Measurements from ENCODE around the gene HIVEP2. TPM values are rescaled to one million over a fixed set of nuclear protein-coding genes. Genes with fewer than 3 reads are reported as not detected.

Gene HIVEP2
- total and polyA plus RNA-seq, 2 donors (not counting 3 experiments of a cell fraction or from before 2014, with no cell fraction given) = 1.3 to 4.7 TPM

DNA sequence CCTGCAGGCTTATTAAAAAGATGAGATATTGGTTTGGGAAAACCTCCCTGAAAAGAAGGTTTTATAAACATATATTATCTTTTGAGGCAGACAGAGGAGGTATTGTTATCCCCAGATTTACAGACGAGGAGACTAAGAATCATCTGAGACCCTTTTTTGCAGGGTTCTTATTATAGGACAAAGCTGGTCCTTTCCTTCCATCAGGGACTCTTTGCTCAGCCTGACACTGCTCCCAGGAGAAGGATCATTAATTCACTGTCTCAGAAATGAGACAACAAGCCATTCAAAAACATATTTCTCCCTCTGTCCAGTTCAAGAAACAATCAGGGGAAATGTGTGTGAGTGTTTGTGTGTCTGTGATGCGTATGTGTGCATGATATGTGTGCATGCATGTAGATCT lies 33.5 kb downstream of the HIVEP2 start:
- no peaks in the 10 kb centered on the region for H3K27me3 ChIP-seq (ENCODE audit: control insufficient read depth in 2 of 2, insufficient read depth in 2 of 2, low read length in 2 of 2)
- H3K9ac ChIP-seq (replicated peaks; ENCODE audit: extremely low read depth, insufficient read depth, low read length) = no peak overlapping the region
- no peak overlapping the region for H3K4me3 ChIP-seq (replicated peaks in 1 of 3; ENCODE audit: insufficient read depth in 1 of 3, low read depth in 1 of 3, low read length in 3 of 3)
- ChIA-PET POLR2A (no interaction called here), CTCF (no interaction called here)
- TF ChIP-seq GATA2 (IDR thresholded peaks at IDR 0.05; ENCODE audit: insufficient read depth, insufficient read length, low read depth, low read length) (no peak), FOS (IDR thresholded peaks at IDR 0.05; ENCODE audit: borderline replicate concordance, insufficient read depth, low read length) (no peak), EZH2 (IDR thresholded peaks at IDR 0.05; ENCODE audit: borderline replicate concordance, low read depth, low read length, severe bottlenecking) (no peak), JUN (IDR thresholded peaks at IDR 0.05; ENCODE audit: borderline replicate concordance, insufficient read depth, insufficient read length, low read depth) (no peak), POLR2A (IDR thresholded peaks at IDR 0.05; ENCODE audit: low read depth, low read length) (no peak), MYC (IDR thresholded peaks at IDR 0.05; ENCODE audit: low read depth, low read length) (no peak), POLR2AphosphoS5 (IDR thresholded peaks at IDR 0.05; ENCODE audit: insufficient read depth, low read depth, low read length) (no peak)
- TF ChIP-seq, protein P1, sequence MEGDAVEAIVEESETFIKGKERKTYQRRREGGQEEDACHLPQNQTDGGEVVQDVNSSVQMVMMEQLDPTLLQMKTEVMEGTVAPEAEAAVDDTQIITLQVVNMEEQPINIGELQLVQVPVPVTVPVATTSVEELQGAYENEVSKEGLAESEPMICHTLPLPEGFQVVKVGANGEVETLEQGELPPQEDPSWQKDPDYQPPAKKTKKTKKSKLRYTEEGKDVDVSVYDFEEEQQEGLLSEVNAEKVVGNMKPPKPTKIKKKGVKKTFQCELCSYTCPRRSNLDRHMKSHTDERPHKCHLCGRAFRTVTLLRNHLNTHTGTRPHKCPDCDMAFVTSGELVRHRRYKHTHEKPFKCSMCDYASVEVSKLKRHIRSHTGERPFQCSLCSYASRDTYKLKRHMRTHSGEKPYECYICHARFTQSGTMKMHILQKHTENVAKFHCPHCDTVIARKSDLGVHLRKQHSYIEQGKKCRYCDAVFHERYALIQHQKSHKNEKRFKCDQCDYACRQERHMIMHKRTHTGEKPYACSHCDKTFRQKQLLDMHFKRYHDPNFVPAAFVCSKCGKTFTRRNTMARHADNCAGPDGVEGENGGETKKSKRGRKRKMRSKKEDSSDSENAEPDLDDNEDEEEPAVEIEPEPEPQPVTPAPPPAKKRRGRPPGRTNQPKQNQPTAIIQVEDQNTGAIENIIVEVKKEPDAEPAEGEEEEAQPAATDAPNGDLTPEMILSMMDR (IDR thresholded peaks at IDR 0.05; ENCODE audit: extremely low read depth in 1 of 2, insufficient read depth in 1 of 2, low read depth in 1 of 2, low read length in 2 of 2) = no peak
- TF ChIP-seq, protein P2, sequence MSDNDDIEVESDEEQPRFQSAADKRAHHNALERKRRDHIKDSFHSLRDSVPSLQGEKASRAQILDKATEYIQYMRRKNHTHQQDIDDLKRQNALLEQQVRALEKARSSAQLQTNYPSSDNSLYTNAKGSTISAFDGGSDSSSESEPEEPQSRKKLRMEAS (IDR thresholded peaks at IDR 0.05; ENCODE audit: insufficient read depth, insufficient read length) = no peak
- no TSS peak for BruUV-seq (replicated peaks)
- H3K9me1 ChIP-seq (replicated peaks; ENCODE audit: control insufficient read depth, extremely low read depth, insufficient read depth, low read length) = no peaks in the 10 kb centered on the region
- H3K4me2 ChIP-seq (ENCODE audit: insufficient read depth, low read length) = no peak overlapping the region
- H2AFZ ChIP-seq (ENCODE audit: low read depth, low read length) = no peak overlapping the region
- no peaks in the 10 kb centered on the region for H3K4me1 ChIP-seq (ENCODE audit: control insufficient read depth, extremely low read depth, insufficient read depth, low read length)
- no peak overlapping the region for H3K27ac ChIP-seq (ENCODE audit: insufficient read depth, low read depth, low read length)
- dilution Hi-C loops (cut with MboI; ENCODE audit: extremely low pct_ligation_motif_present, low sequenced_read_pairs) (no loop called here), intact Hi-C loops (cut with micrococcal nuclease) (no loop called here)
- H3K79me2 ChIP-seq (ENCODE audit: control insufficient read depth, insufficient read depth, low read length) = no peaks in the 10 kb centered on the region
- DNase-seq (ENCODE audit: low read depth, low spot score) (no peak), FAIRE-seq (no peak)
- no peaks in the 10 kb centered on the region for H3K9me3 ChIP-seq (replicated peaks; ENCODE audit: control insufficient read depth, insufficient read depth, low read length)
- H3K36me3 ChIP-seq (ENCODE audit: control insufficient read depth in 2 of 2, extremely low read depth in 1 of 2, insufficient read depth in 2 of 2, low read length in 2 of 2) = no peaks in the 10 kb centered on the region
- H4K20me1 ChIP-seq (replicated peaks; ENCODE audit: control insufficient read depth, extremely low read depth, insufficient read depth, low read length) = no peaks in the 10 kb centered on the region
